Body of pancreas (tissue), 4 donors: ENCODE data around the gene PLAGL2. TPM values are rescaled to one million over a fixed set of nuclear protein-coding genes. Genes with fewer than 3 reads are reported as not detected.

Source experiments
- ATAC-seq: fragments of 150-250 bp; one replicate; pipeline ENCODE4 v1.9.1; 2016
- DNase-seq, 4 donors: peaks; one replicate each; pipeline ENCODE4 v3.0.0-alpha.2; 2019
- H3K27ac ChIP-seq, 4 donors: fragments of 200-600 bp; sonication (generic); 1 replicate in 3 of 4; 2 replicates in 1 of 4; pipeline versions ENCODE4 v1.5.1 to v1.6.1; 2016 to 2019; ENCODE audit warnings: mild to moderate bottlenecking in 1 of 4, mixed read lengths in 1 of 4, moderate library complexity in 1 of 4
- H3K27me3 ChIP-seq, 2 donors: fragments of 200-600 bp; sonication (generic); one replicate each; pipeline ENCODE4 v1.6.0; 2016; ENCODE audit warnings: mild to moderate bottlenecking in 1 of 2
- H3K36me3 ChIP-seq, 2 donors: fragments of 200-600 bp; sonication (generic); replicated peaks in 1 of 2; 2 replicates each; pipeline ENCODE4 v1.5.1; 2016; ENCODE audit warnings: low read depth in 2 of 2; ENCODE audit not compliant: insufficient read depth in 1 of 2
- H3K4me1 ChIP-seq: fragments of 200-600 bp; sonication (generic); one replicate; pipeline ENCODE4 v1.6.0; 2016
- H3K4me3 ChIP-seq, 2 donors: fragments of 200-600 bp; sonication (generic); 1 replicate in 1 of 2; 2 replicates in 1 of 2; pipeline ENCODE4 v1.5.1; 2016 to 2019
- H3K9me3 ChIP-seq, 3 donors: fragments of 200-600 bp; sonication (generic); 1 replicate in 2 of 3; 2 replicates in 1 of 3; pipeline ENCODE4 v1.5.1; 2016
- POLR2A ChIP-seq, 3 donors: fragments of 450-650 bp; IDR thresholded peaks; one replicate each; pipeline ENCODE4 v1.6.1; 2016; ENCODE audit warnings: antibody characterized with exemption in 3 of 3, mild to moderate bottlenecking in 2 of 3
- WGBS, 2 donors: methylation state at CpG; one replicate each; pipeline ENCODE4 v1.1.5; 2017; 5-methylcytosine and 5-hydroxymethylcytosine counted together
- intact Hi-C: fragments of 100-400 bp; cut with DNase I; formaldehyde crosslinking; loops from one replicate; pipeline ENCODE4 v1.15.1; 2023
- total RNA-seq, 2 donors: library from RNA; depleted of rRNA; stranded (reverse); fragments of >200 nt; gene quantifications; one replicate each; pipeline ENCODE4 v1.1.0, GENCODE V29; 2016
- TF ChIP-seq, protein P1 (sequence below), 7 experiments: fragments of 450-650 bp in 4 of 7; fragments of 200-600 bp in 3 of 7; sonication (generic) in 3 of 7; IDR thresholded peaks; one replicate each; pipeline ENCODE4 v1.5.1; 2016 to 2019; ENCODE audit warnings: antibody characterized with exemption in 7 of 7

PLAGL2 gene, protein sequence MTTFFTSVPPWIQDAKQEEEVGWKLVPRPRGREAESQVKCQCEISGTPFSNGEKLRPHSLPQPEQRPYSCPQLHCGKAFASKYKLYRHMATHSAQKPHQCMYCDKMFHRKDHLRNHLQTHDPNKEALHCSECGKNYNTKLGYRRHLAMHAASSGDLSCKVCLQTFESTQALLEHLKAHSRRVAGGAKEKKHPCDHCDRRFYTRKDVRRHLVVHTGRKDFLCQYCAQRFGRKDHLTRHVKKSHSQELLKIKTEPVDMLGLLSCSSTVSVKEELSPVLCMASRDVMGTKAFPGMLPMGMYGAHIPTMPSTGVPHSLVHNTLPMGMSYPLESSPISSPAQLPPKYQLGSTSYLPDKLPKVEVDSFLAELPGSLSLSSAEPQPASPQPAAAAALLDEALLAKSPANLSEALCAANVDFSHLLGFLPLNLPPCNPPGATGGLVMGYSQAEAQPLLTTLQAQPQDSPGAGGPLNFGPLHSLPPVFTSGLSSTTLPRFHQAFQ
- total RNA-seq, result 1 to 10 TPM; 4.6 to 5.2 TPM

DNA sequence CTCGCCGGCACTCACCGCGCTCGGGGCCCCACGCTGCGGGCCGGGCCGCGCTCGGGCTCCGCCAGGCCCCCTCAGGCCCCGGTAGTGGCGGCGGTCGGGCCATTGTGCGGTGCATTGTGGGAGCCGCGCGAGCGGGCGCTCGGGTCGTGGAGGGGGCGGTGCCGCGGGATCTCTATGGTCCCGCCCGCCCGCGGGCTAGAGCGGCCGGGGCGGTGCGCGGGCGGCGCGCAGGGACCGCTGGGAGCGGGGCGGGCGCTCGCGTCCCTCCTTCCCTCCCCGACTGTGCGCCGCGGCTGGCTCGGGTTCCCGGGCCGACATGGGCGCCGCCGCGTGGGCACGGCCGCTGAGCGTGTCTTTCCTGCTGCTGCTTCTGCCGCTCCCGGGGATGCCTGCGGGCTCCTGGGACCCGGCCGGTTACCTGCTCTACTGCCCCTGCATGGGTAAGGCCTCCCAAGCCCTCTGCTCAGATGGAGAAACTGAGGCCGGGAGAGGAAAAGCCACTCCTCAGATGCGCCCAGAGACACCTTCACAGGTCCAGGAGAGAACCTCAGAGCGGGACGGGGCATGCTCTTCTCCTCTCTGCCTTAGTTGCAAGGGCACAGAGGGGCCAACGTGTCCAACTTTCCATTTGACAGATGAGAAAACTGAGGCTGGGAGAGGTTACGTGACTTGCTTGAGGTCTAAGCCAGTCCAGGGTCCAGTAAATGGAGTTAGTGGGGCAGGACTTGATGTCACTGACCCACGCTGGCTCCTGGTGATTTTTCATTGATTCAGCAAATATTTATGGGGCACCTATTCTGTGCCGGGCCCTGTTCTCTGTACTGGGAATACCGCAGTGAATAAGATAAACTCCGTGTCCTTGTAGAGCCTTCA lies at the start of gene PLAGL2, which contains the start of gene POFUT1:
Gene PLAGL2 (minus strand): TSS at position 118 of the 873 bp plus-strand sequence. CDS start 5,565 bp downstream, outside the sequence.
Gene POFUT1 (plus strand): TSS at position 255 of the 873 bp plus-strand sequence. CDS start 62 bp downstream, at position 317.
- Histone ChIP-seq H3K4me1 (peaks cover 64% of the 10 kb centered on the region), H3K27me3 (no peaks in the 10 kb centered on the region), H3K4me3 (peak within 1 kb of the TSS; percentile 61 to 76), H3K36me3 (no peaks in the 10 kb centered on the region), H3K27ac (peak within 1 kb of the TSS; percentile 76 to 93 (median 90)), H3K9me3 (no peaks in the 10 kb centered on the region)
- ATAC-seq (peak; percentile 94), DNase-seq (peak; percentile 89 to 94 (median 90))
- intact Hi-C loops, result no loop called here
- WGBS, 2 donors, result 0% methylated on average over 5 to 44 of the region's 74 CpGs
- TF ChIP-seq, protein P1, sequence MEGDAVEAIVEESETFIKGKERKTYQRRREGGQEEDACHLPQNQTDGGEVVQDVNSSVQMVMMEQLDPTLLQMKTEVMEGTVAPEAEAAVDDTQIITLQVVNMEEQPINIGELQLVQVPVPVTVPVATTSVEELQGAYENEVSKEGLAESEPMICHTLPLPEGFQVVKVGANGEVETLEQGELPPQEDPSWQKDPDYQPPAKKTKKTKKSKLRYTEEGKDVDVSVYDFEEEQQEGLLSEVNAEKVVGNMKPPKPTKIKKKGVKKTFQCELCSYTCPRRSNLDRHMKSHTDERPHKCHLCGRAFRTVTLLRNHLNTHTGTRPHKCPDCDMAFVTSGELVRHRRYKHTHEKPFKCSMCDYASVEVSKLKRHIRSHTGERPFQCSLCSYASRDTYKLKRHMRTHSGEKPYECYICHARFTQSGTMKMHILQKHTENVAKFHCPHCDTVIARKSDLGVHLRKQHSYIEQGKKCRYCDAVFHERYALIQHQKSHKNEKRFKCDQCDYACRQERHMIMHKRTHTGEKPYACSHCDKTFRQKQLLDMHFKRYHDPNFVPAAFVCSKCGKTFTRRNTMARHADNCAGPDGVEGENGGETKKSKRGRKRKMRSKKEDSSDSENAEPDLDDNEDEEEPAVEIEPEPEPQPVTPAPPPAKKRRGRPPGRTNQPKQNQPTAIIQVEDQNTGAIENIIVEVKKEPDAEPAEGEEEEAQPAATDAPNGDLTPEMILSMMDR (IDR thresholded peaks at IDR 0.05), result peak in 3 of 7 experiments; percentile 29 to 47 (median 35)
- TF ChIP-seq POLR2A (IDR thresholded peaks at IDR 0.05), result peak; percentile 64 to 83 (median 83)

DNA sequence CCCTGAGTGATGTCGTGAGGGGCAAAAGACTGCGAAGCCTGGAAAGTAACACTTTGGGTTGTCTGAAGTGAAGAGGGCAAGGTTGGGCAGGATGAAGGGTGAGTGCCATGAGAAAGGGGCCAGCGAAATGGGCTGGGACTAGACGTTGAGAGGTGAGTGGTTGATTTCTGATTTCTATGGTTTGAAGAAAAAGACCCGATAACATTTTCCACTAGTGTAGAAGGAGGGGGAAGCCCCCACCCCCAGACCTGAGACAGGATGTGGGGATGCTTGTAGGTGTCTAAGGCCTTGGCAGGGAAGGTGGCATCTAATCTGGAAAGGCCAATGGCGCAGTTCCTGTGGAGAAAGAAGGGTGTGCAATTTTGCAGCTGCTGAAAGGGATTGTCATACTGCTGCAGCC lies 44.6 kb upstream of the PLAGL2 start:
- H3K9me3 ChIP-seq, result no peaks in the 10 kb centered on the region
- no peaks in the 10 kb centered on the region for H3K27me3 ChIP-seq
- H3K27ac ChIP-seq, result no peak overlapping the region
- 90 to 92% methylated on average over 6 of the region's 6 CpGs for WGBS, 2 donors
- intact Hi-C loops, result no loop called here
- TF ChIP-seq POLR2A (IDR thresholded peaks at IDR 0.05), result no peak
- TF ChIP-seq, protein P1 (IDR thresholded peaks at IDR 0.05), result no peak
- ATAC-seq, result no peak
- no peak for DNase-seq
- H3K36me3 ChIP-seq, result no peaks in the 10 kb centered on the region
- peaks cover 12% of the 10 kb centered on the region for H3K4me1 ChIP-seq
- no peak overlapping the region for H3K4me3 ChIP-seq

DNA sequence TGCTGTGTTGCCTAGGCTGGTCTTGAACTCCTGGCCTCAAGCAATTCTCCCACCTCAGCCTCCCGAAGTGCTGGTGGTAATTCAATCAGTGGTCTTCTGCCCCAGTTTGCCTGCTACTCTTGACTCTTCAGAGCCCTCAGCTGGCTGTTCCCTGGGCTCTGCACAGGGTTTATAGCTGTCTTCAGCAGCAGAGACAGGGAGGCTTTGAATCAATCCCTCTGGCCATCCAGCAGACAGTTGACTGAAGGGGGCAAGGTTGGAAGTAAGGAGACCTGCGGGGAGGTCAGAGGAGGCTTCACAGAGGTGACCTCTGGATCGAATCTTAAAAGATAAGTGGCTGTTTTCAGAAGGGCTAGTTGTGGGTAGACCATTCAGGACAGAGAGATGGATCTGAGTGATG lies 43.9 kb upstream of the PLAGL2 start:
- TF ChIP-seq POLR2A (IDR thresholded peaks at IDR 0.05), result no peak
- TF ChIP-seq, protein P1 (IDR thresholded peaks at IDR 0.05), result no peak
- no peaks in the 10 kb centered on the region for H3K9me3 ChIP-seq
- ATAC-seq (no peak), DNase-seq (no peak)
- no peak overlapping the region for H3K27ac ChIP-seq
- no peaks in the 10 kb centered on the region for H3K36me3 ChIP-seq
- no peaks in the 10 kb centered on the region for H3K27me3 ChIP-seq
- peaks cover 5% of the 10 kb centered on the region for H3K4me1 ChIP-seq
- intact Hi-C loops, result no loop called here
- no peak overlapping the region for H3K4me3 ChIP-seq
- WGBS, 2 donors, result 52 to 59% methylated on average over 3 of the region's 3 CpGs

DNA sequence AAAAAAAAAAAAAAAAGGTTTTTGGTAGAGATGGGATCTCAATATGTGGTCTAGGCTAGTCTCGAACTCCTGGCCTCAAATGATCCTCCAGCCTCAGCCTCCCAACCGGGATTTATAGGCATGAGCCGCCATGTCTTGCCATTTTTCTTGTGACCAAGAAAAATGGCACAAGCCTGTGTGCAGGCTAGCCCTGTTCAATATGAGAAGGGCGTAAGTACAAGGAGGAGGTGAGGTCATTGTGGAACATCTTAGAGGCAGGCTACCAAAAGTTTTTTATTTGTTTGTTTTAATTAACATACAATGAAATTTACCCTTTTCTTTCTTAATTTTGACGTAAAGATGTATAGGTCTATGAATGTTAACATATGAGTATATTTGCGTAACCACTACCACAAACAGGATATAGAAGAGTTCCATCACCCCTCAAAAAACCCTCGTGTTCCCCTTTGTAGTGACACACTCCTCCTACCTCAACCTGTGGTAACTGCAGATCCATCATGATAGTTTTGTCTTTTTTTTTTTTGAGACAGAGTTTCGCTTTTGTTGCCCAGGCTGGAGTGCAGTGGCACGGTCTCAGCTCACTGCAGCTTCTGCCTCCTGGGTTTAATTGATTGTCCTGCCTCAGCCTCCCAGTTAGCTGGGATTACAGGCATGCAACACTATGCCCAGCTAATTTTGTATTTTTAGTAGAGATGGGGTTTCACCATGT lies 41.6 kb upstream of the PLAGL2 start:
- intact Hi-C loops, result no loop called here
- H3K4me3 ChIP-seq, result no peak overlapping the region
- no peak overlapping the region for H3K27ac ChIP-seq
- H3K9me3 ChIP-seq, result no peaks in the 10 kb centered on the region
- ATAC-seq (no peak), DNase-seq (no peak)
- WGBS, 2 donors, result 87 to 91% methylated on average over 9 of the region's 9 CpGs
- TF ChIP-seq, protein P1 (IDR thresholded peaks at IDR 0.05), result no peak
- TF ChIP-seq POLR2A (IDR thresholded peaks at IDR 0.05), result no peak
- H3K4me1 ChIP-seq, result no peaks in the 10 kb centered on the region
- no peaks in the 10 kb centered on the region for H3K27me3 ChIP-seq
- H3K36me3 ChIP-seq, result no peaks in the 10 kb centered on the region
